A549 (cell line): Measurements from ENCODE around the gene IL1A. TPM values are rescaled to one million over a fixed set of nuclear protein-coding genes. Genes with fewer than 3 reads are reported as not detected.
A peak's percentile ranks its signal among the peaks of the same experiment; 100 is the strongest.

Experiments used
- ATAC-seq, 2 experiments: fragments of 200-7000 bp in 1 of 2; fragments of >200 bp in 1 of 2; cut with Nextera tagmentation in 1 of 2; cut with Tn5 transposase in 1 of 2; 3 replicates each; pipeline versions ENCODE4 v1.8.0 to v1.9.1; 2018 to 2020; ENCODE audit warnings: mild to moderate bottlenecking in 1 of 2, moderate library complexity in 1 of 2
- CTCF ChIA-PET: fragments of 300-600 bp; sonication (Branson Sonifier 250); formaldehyde crosslinking; extraction: SDS; loops from one replicate; lab custom pipeline; 2021; ENCODE audit warnings: antibody characterized with exemption, inconsistent platforms; lab: Yijun Ruan, JAX
- POLR2A ChIA-PET: fragments of 350-600 bp; formaldehyde crosslinking; extraction: SDS; loops from one replicate; lab custom pipeline; 2021; ENCODE audit warnings: antibody characterized with exemption, inconsistent platforms; lab: Yijun Ruan, JAX
- DNase-seq, 2 experiments: peaks; one replicate each; pipeline versions ENCODE4 v3.0.0 to v3.0.0-alpha.2; 2011 to 2016; ENCODE audit warnings: low read depth in 1 of 2, low spot score in 1 of 2
- FAIRE-seq: peaks from 2 replicates; lab custom pipeline; 2011; peaks lifted over from hg19 to GRCh38; lab: Jason Lieb, UNC
- H3K27ac ChIP-seq, 2 experiments: fragments of >200 bp; sonication (Bioruptor Twin); formaldehyde crosslinking; 3 replicates each; pipeline ENCODE4 v1.5.1; 2016 to 2017
- H3K4me1 ChIP-seq: fragments of >200 bp; sonication (Bioruptor Twin); formaldehyde crosslinking; 3 replicates; pipeline ENCODE4 v1.6.1; 2016
- H3K4me2 ChIP-seq: fragments of >200 bp; sonication (Bioruptor Twin); formaldehyde crosslinking; 3 replicates; pipeline ENCODE4 v1.6.1; 2016
- H3K4me3 ChIP-seq: fragments of >200 bp; sonication (Bioruptor Twin); formaldehyde crosslinking; 3 replicates; pipeline ENCODE4 v1.5.1; 2016
- H3K9me3 ChIP-seq: fragments of >200 bp; sonication (Bioruptor Twin); formaldehyde crosslinking; 3 replicates; pipeline ENCODE4 v1.6.1; 2016
- CBX8 ChIP-seq: fragments of 200-600 bp; sonication (generic); IDR thresholded peaks from 2 replicates; pipeline ENCODE4 v1.6.1; 2016
- CEBPB ChIP-seq, 2 experiments: fragments of >200 bp in 1 of 2; sonication (Bioruptor Twin) in 1 of 2; formaldehyde crosslinking in 1 of 2; IDR thresholded peaks; 2 replicates each; pipeline ENCODE4 v1.6.1; 2012 to 2016
- CHD4 ChIP-seq: fragments of 200-600 bp; sonication (generic); IDR thresholded peaks from 2 replicates; pipeline ENCODE4 v1.6.1; 2016; ENCODE audit warnings: antibody characterized with exemption, mild to moderate bottlenecking, borderline replicate concordance
- FOXS1 ChIP-seq: fragments of 250-450 bp; sonication (Bioruptor Pico); IDR thresholded peaks from 2 replicates; pipeline ENCODE4 v1.5.0; 2020; ENCODE audit warnings: mild to moderate bottlenecking, moderate library complexity
- HEYL ChIP-seq: fragments of 250-450 bp; sonication (Bioruptor Pico); IDR thresholded peaks from 2 replicates; pipeline ENCODE4 v1.8.0; 2021; ENCODE audit warnings: mild to moderate bottlenecking, moderate library complexity
- HOXA7 ChIP-seq: fragments of 250-450 bp; sonication (Bioruptor Pico); IDR thresholded peaks from 2 replicates; pipeline ENCODE4 v1.5.0; 2020; ENCODE audit warnings: mild to moderate bottlenecking, moderate library complexity
- KDM5A ChIP-seq: fragments of 200-600 bp; sonication (generic); IDR thresholded peaks from 2 replicates; pipeline ENCODE4 v1.6.1; 2016; ENCODE audit warnings: antibody characterized with exemption, mild to moderate bottlenecking
- MAFK ChIP-seq: fragments of 450-650 bp; IDR thresholded peaks from 2 replicates; pipeline ENCODE4 v1.6.1; 2014; ENCODE audit not compliant: partially characterized antibody
- MAZ ChIP-seq: fragments of 150-350 bp; IDR thresholded peaks from 2 replicates; pipeline ENCODE4 v1.6.1; 2014; ENCODE audit warnings: antibody characterized with exemption, low read depth, low read length, borderline replicate concordance
- MYC ChIP-seq: IDR thresholded peaks from 2 replicates; pipeline ENCODE4 v1.6.1; 2012; ENCODE audit warnings: mild to moderate bottlenecking, inconsistent platforms, low read length, improper control_type of control experiment, borderline replicate concordance
- NFE2L2 ChIP-seq: fragments of 150-350 bp; conservative IDR thresholded peaks from 2 replicates; pipeline ENCODE4 v1.6.1; 2014; ENCODE audit warnings: low read length
- NPAS2 ChIP-seq: fragments of 250-450 bp; sonication (Bioruptor Pico); IDR thresholded peaks from 2 replicates; pipeline ENCODE4 v1.8.0; 2022; ENCODE audit warnings: mild to moderate bottlenecking, moderate library complexity, borderline replicate concordance
- PHF8 ChIP-seq: fragments of 200-600 bp; sonication (generic); IDR thresholded peaks from 2 replicates; pipeline ENCODE4 v1.6.1; 2016; ENCODE audit warnings: low read depth, mild to moderate bottlenecking, antibody characterized with exemption, moderate library complexity, borderline replicate concordance
- POLR2AphosphoS2 ChIP-seq: conservative IDR thresholded peaks from 2 replicates; pipeline ENCODE4 v1.6.1; 2012; ENCODE audit warnings: low read length, improper control_type of control experiment, inconsistent platforms
- RFX5 ChIP-seq: fragments of 450-650 bp; IDR thresholded peaks from 2 replicates; pipeline ENCODE4 v1.7.1; 2014; ENCODE audit warnings: antibody characterized with exemption, mild to moderate bottlenecking, moderate library complexity
- RNF2 ChIP-seq: fragments of 200-600 bp; sonication (generic); IDR thresholded peaks from 2 replicates; pipeline ENCODE4 v1.6.1; 2016; ENCODE audit warnings: low read depth, mild to moderate bottlenecking, antibody characterized with exemption, moderate library complexity, borderline replicate concordance
- SMC3 ChIP-seq: fragments of >200 bp; sonication (Bioruptor Twin); formaldehyde crosslinking; IDR thresholded peaks from 3 replicates; pipeline ENCODE4 v1.6.1; 2018; ENCODE audit warnings: inconsistent platforms
- ZC3H11A ChIP-seq: fragments of 450-650 bp; IDR thresholded peaks from 2 replicates; pipeline ENCODE4 v1.6.1; 2014; ENCODE audit warnings: antibody characterized with exemption, mild to moderate bottlenecking
- WGBS: methylation state at CpG from one replicate; pipeline ENCODE4 v1.1.6; 2017; ENCODE audit errors: missing lambda C conversion rate; 5-methylcytosine and 5-hydroxymethylcytosine counted together
- polyA plus RNA-seq, 4 experiments: library from polyadenylated mRNA; depleted of rRNA in 3 of 4; stranded (reverse); fragments of >200 nt; fragmentation: RNase III in 1 of 4; extraction: RNeasy Plus Mini Kit Qiagen cat#74134 plus additional on column Dnase treatment in 1 of 4; gene quantifications; 2 replicates in 3 of 4; 3 replicates in 1 of 4; pipeline ENCODE4 v1.2.3, GENCODE V29; 2011 to 2017
- TF ChIP-seq, protein P1 (sequence below): fragments of >200 bp; sonication (Bioruptor Twin); formaldehyde crosslinking; IDR thresholded peaks from 3 replicates; pipeline ENCODE4 v1.5.1; 2016
- TF ChIP-seq, protein P2 (sequence below): IDR thresholded peaks from 2 replicates; pipeline ENCODE4 v1.6.1; 2012; ENCODE audit warnings: low read depth, borderline replicate concordance
- TF ChIP-seq, protein P3 (sequence below): fragments of 250-450 bp; sonication (Bioruptor Pico); IDR thresholded peaks from 2 replicates; pipeline ENCODE4 v1.5.0; 2020; ENCODE audit warnings: low read depth, mild to moderate bottlenecking, moderate library complexity
- TF ChIP-seq, protein P4 (sequence below): fragments of >200 bp; sonication (Bioruptor Twin); formaldehyde crosslinking; IDR thresholded peaks from 3 replicates; pipeline ENCODE4 v1.6.1; 2016

Gene IL1A
- polyA plus RNA-seq, 2 of the 4 experiments (the other 2 are of a cell fraction), result 0.25 TPM; not detected in 1

DNA sequence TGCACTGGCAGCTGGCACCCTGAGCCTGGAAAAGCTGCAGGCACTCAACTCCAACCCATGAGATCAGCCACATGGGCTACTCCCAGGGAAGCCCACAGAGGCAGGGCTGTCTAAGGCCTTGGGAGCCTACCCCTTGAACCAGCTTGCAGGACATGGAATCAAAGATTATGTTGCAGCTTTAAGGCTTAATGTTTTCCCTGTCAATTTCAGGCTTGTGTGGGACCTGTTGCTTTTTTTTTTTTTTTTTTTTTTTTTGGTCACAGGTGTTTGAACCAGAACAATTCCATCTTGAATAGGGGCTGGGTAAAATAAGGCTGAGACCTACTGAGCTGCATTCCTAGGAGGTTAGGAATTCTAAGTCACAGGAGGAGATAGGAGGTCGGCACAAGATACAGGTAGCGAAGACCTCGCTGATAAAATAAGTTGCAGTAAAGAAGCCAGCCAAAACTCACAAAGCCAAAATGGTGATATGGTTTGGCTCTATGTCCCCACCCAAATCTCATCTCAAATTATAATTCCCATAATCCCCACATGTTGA is 7.5 kb upstream of the IL1A start (continued):
- no peak for TF ChIP-seq RFX5
- no peak for TF ChIP-seq SMC3

DNA sequence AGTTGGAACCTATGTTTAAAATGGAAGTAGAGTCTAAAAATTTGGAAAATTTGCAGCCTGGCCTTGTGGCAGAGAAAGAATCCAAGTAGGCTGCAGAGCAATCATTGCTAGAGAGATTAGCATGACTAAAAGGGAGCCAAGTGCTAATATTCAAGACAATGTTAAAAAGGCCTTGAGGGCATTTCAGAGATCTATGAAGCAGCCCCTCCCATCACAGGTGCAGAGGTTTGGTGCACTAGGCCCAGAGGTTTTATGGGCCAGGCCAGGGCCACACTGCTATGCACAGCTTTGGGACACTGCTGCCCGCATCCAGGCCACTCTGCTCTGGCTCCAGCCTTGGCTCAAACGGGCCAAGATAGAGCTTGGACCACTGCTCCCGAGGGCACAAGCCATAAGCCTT is 6.7 kb upstream of the IL1A start:
- ChIA-PET POLR2A (no interaction called here), CTCF (no interaction called here)
- peaks cover 10% of the 10 kb centered on the region; the same call in 1 of the 3 replicates for H3K9me3 ChIP-seq
- no peak overlapping the region for H3K4me3 ChIP-seq
- no peak overlapping the region for H3K4me2 ChIP-seq
- ATAC-seq (no peak), FAIRE-seq (no peak), DNase-seq (no peak)
- peaks cover 28% of the 10 kb centered on the region for H3K4me1 ChIP-seq
- H3K27ac ChIP-seq, result peak overlapping the region; percentile 1 to 41; a peak in 4 of 6 replicates
- 87% methylated on average over 3 of the region's 3 CpGs for WGBS
- no peak for TF ChIP-seq MAZ
- no peak for TF ChIP-seq SMC3
- TF ChIP-seq NPAS2, result no peak
- TF ChIP-seq HOXA7 (CRISPR knock-in tag), result no peak
- TF ChIP-seq CHD4, result no peak
- no peak for TF ChIP-seq POLR2AphosphoS2
- TF ChIP-seq CBX8, result no peak
- TF ChIP-seq HEYL (CRISPR knock-in tag), result no peak
- TF ChIP-seq FOXS1 (CRISPR knock-in tag), result no peak
- TF ChIP-seq ZC3H11A, result no peak
- TF ChIP-seq RNF2, result no peak

DNA sequence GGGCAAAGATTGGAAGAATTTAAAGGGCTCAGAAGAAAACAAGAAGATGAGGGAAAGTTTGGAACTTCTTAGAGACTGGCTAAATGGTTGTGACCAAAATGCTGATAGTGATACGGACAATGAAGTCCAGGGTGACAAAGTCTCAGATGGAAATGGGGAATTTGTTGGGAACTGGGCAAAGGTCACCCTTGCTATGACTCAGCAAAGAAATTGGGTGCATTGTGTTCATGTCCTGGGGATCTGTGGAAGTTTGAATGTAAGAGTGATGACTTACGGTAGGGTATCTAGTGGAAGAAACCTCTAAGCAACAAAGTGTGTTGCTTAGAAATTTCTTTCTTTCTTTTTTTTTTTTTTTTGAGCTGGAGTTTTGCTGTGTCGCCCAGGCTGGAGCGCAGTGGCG is 6.0 kb upstream of the IL1A start:
- DNase-seq (peak in 1 of 2 experiments; percentile 31), FAIRE-seq (no peak), ATAC-seq (no peak)
- Histone ChIP-seq H3K4me1 (peaks cover 28% of the 10 kb centered on the region), H3K27ac (peak overlapping the region; percentile 1 to 41; a peak in 4 of 6 replicates), H3K4me3 (no peak overlapping the region), H3K9me3 (peaks cover 10% of the 10 kb centered on the region; the same call in 1 of the 3 replicates), H3K4me2 (peak overlapping the region; percentile 4; the same call in 1 of the 3 replicates)
- ChIA-PET POLR2A (interaction anchor here (0.5 kb wide), 1 partner anchor 201 kb away, joined by 3 read pairs; no protein-coding TSS in a partner anchor), CTCF (interaction anchor here (0.6 kb wide), 1 partner anchor 41 kb away, joined by 3 read pairs; no protein-coding TSS in a partner anchor)
- WGBS, result 84% methylated on average over 5 of the region's 5 CpGs
- TF ChIP-seq MYC (no peak), MAFK (peak; percentile 73), PHF8 (no peak), NFE2L2 (peak; percentile 58; the same call in 1 of the 2 replicates), CEBPB (IDR thresholded peaks at IDR 0.05) (peak in 1 of 2 experiments; percentile 29; a peak in 1 of 4 replicates), MAZ (no peak), KDM5A (no peak)
- TF ChIP-seq, protein P1, sequence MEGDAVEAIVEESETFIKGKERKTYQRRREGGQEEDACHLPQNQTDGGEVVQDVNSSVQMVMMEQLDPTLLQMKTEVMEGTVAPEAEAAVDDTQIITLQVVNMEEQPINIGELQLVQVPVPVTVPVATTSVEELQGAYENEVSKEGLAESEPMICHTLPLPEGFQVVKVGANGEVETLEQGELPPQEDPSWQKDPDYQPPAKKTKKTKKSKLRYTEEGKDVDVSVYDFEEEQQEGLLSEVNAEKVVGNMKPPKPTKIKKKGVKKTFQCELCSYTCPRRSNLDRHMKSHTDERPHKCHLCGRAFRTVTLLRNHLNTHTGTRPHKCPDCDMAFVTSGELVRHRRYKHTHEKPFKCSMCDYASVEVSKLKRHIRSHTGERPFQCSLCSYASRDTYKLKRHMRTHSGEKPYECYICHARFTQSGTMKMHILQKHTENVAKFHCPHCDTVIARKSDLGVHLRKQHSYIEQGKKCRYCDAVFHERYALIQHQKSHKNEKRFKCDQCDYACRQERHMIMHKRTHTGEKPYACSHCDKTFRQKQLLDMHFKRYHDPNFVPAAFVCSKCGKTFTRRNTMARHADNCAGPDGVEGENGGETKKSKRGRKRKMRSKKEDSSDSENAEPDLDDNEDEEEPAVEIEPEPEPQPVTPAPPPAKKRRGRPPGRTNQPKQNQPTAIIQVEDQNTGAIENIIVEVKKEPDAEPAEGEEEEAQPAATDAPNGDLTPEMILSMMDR, result no peak
- TF ChIP-seq, protein P2, sequence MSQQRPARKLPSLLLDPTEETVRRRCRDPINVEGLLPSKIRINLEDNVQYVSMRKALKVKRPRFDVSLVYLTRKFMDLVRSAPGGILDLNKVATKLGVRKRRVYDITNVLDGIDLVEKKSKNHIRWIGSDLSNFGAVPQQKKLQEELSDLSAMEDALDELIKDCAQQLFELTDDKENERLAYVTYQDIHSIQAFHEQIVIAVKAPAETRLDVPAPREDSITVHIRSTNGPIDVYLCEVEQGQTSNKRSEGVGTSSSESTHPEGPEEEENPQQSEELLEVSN, result no peak
- TF ChIP-seq, protein P3, sequence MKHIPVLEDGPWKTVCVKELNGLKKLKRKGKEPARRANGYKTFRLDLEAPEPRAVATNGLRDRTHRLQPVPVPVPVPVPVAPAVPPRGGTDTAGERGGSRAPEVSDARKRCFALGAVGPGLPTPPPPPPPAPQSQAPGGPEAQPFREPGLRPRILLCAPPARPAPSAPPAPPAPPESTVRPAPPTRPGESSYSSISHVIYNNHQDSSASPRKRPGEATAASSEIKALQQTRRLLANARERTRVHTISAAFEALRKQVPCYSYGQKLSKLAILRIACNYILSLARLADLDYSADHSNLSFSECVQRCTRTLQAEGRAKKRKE (CRISPR knock-in tag), result no peak
- TF ChIP-seq, protein P4, sequence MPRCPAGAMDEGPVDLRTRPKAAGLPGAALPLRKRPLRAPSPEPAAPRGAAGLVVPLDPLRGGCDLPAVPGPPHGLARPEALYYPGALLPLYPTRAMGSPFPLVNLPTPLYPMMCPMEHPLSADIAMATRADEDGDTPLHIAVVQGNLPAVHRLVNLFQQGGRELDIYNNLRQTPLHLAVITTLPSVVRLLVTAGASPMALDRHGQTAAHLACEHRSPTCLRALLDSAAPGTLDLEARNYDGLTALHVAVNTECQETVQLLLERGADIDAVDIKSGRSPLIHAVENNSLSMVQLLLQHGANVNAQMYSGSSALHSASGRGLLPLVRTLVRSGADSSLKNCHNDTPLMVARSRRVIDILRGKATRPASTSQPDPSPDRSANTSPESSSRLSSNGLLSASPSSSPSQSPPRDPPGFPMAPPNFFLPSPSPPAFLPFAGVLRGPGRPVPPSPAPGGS, result no peak
